Effector CD8-positive, alpha-beta T cell (primary cell): ENCODE results near the gene CIAPIN1.
"Not testable (repeated sequence)": the region's sequence is repeated elsewhere in the genome, so short reads cannot be mapped to it uniquely, and the experiment has no call there.

Source experiments
- DNase-seq: peaks from one replicate; lab custom pipeline; 2025; lab: John Stamatoyannopoulos, UW

CIAPIN1 gene

GRCh38 chr16:57440551-57440950 lies 6.6 kb downstream of the CIAPIN1 start:
- not testable (repeated sequence) for DNase-seq

GRCh38 chr16:57439947-57440346 lies 7.2 kb downstream of the CIAPIN1 start:
- DNase-seq, result not testable (repeated sequence)

GRCh38 chr16:57435838-57436237 lies 11.3 kb downstream of the CIAPIN1 start:
- no peak for DNase-seq

- no peak for DNase-seq
Measured at GRCh38 chr16:57434003-57434402, 13.2 kb downstream of the CIAPIN1 start.

- DNase-seq, result no peak
Measured at GRCh38 chr16:57432989-57433388, 14.2 kb downstream of the CIAPIN1 start.

GRCh38 chr16:57432505-57432904 lies 14.7 kb downstream of the CIAPIN1 start:
- no peak for DNase-seq

GRCh38 chr16:57430955-57431354 lies 16.2 kb downstream of the CIAPIN1 start:
- DNase-seq, result no peak

GRCh38 chr16:57427824-57428223 lies 19.4 kb downstream of the CIAPIN1 start:
- DNase-seq, result no peak

- DNase-seq, result no peak
Measured at GRCh38 chr16:57427307-57427706, 19.9 kb downstream of the CIAPIN1 start.

GRCh38 chr16:57426356-57426755 lies 20.8 kb downstream of the CIAPIN1 start:
- DNase-seq, result no peak

- no peak for DNase-seq
Measured at GRCh38 chr16:57424583-57424982, 22.6 kb downstream of the CIAPIN1 start.

- no peak for DNase-seq
Measured at GRCh38 chr16:57423152-57423551, 24.0 kb downstream of the CIAPIN1 start.

GRCh38 chr16:57422026-57422944 lies 24.9 kb downstream of the CIAPIN1 start:
- DNase-seq, result no peak

- DNase-seq, result no peak
Measured at GRCh38 chr16:57419506-57419905, 27.7 kb downstream of the CIAPIN1 start.

GRCh38 chr16:57416084-57416483 lies 31.1 kb downstream of the CIAPIN1 start:
- no peak for DNase-seq

- no peak for DNase-seq
Measured at GRCh38 chr16:57413733-57414132, 33.5 kb downstream of the CIAPIN1 start.

- DNase-seq, result no peak
Measured at GRCh38 chr16:57413301-57413730, 33.9 kb downstream of the CIAPIN1 start.

- no peak for DNase-seq
Measured at GRCh38 chr16:57412584-57412983, 34.6 kb downstream of the CIAPIN1 start.

GRCh38 chr16:57411362-57411976 lies 35.7 kb downstream of the CIAPIN1 start:
- no peak for DNase-seq

- no peak for DNase-seq
Measured at GRCh38 chr16:57409870-57410587, 37.2 kb downstream of the CIAPIN1 start.

- no peak for DNase-seq
Measured at GRCh38 chr16:57409065-57409464, 38.1 kb downstream of the CIAPIN1 start.

GRCh38 chr16:57407521-57408353 lies 39.4 kb downstream of the CIAPIN1 start:
- no peak for DNase-seq
